Ovary (tissue), 9 donors: ENCODE measurements around the gene TMEM114. TPM values are rescaled to one million over a fixed set of nuclear protein-coding genes. Genes with fewer than 3 reads are reported as not detected.
"Not testable (repeated sequence)": the region's sequence is repeated elsewhere in the genome, so short reads cannot be mapped to it uniquely, and the experiment has no call there.

ENCODE experiments used
- DNase-seq, 5 donors: peaks; one replicate each; pipeline ENCODE4 v3.0.0-alpha.2; 2019 to 2020
- H3K27ac ChIP-seq, 2 donors: fragments of 200-600 bp; one replicate each; pipeline versions ENCODE4 v1.5.1 to v1.8.0; 2019 to 2022
- H3K27me3 ChIP-seq: fragments of 200-600 bp; one replicate; pipeline ENCODE4 v1.8.0; 2022
- H3K36me3 ChIP-seq: fragments of 200-600 bp; sonication (generic); one replicate; pipeline ENCODE4 v1.5.1; 2019
- H3K4me1 ChIP-seq: one replicate; pipeline ENCODE4 v1.8.1; 2013; ENCODE audit warnings: mild to moderate bottlenecking, moderate library complexity; ENCODE audit not compliant: insufficient read depth
- H3K4me3 ChIP-seq: fragments of 200-600 bp; sonication (generic); one replicate; pipeline ENCODE4 v1.5.1; 2017
- H3K9me3 ChIP-seq, 2 donors: fragments of 200-600 bp in 1 of 2; sonication (generic) in 1 of 2; one replicate each; pipeline versions ENCODE4 v1.5.1 to v1.8.1; 2013 to 2019; ENCODE audit warnings: mild to moderate bottlenecking in 1 of 2, moderate library complexity in 1 of 2
- EP300 ChIP-seq: sonication (generic); formaldehyde crosslinking; IDR thresholded peaks from one replicate; pipeline ENCODE4 v1.6.1; 2017; ENCODE audit warnings: antibody characterized with exemption
- POLR2A ChIP-seq: fragments of 450-650 bp; IDR thresholded peaks from one replicate; pipeline ENCODE4 v1.6.1; 2017; ENCODE audit warnings: antibody characterized with exemption, mild to moderate bottlenecking, moderate library complexity
- WGBS, 3 donors: extraction: QIAGEN DNeasy Blood & Tissue Kit in 1 of 3; methylation state at CpG; one replicate each; pipeline versions ENCODE4 v1.1.5 to v1.1.7; 2013 to 2017; 5-methylcytosine and 5-hydroxymethylcytosine counted together
- intact Hi-C, 4 donors: fragments of 100-400 bp; cut with DNase I; formaldehyde crosslinking; loops; one replicate each; pipeline versions ENCODE4 v1.11.0 to v1.15.1; 2022 to 2023
- polyA plus RNA-seq, 2 donors: library from polyadenylated mRNA; stranded (reverse); fragments of 200-250 nt in 1 of 2; fragments of 350-450 nt in 1 of 2; fragmentation: Illumina TruSeq in 1 of 2; extraction: RNeasy Lipid Tissue Mini Kit (QIAGEN cat#74804) in 1 of 2; gene quantifications; one replicate each; pipeline ENCODE4 v1.2.3, GENCODE V29; 2013 to 2014
- total RNA-seq, 7 donors: library from RNA; depleted of rRNA in 2 of 7; stranded (reverse); fragments of >200 nt in 2 of 7; fragmentation: NEBNext Ultra II Directional in 3 of 7; extraction: Animal tissue kit (Norgen Biotek cat#: 25700) in 3 of 7; gene quantifications; one replicate each; pipeline versions ENCODE4 v1.1.0 to v1.2.4, GENCODE V29; 2016 to 2023
- TF ChIP-seq, protein P1 (sequence below), 3 donors: fragments of 450-650 bp in 2 of 3; fragments of 200-600 bp in 1 of 3; IDR thresholded peaks; one replicate each; pipeline versions ENCODE4 v1.5.1 to v1.8.0; 2016 to 2022; ENCODE audit warnings: antibody characterized with exemption in 3 of 3, mild to moderate bottlenecking in 1 of 3
- donor health status: DM: no; HTN: no; CAD: no; lungs with moderate emphysema.
- donor health status: DM: no; HTN: no; CAD: no.
- donor health status: Bipolar disorder and iron deficiency.
- donor health status: DM: yes; HTN: yes; CAD: no.
- donor health status: DM: no; HTN: no; CAD: no.
- donor health status: DM: yes; HTN: yes; CAD: no.

Gene TMEM114
- total and polyA plus RNA-seq, 9 donors, result not detected

DNA sequence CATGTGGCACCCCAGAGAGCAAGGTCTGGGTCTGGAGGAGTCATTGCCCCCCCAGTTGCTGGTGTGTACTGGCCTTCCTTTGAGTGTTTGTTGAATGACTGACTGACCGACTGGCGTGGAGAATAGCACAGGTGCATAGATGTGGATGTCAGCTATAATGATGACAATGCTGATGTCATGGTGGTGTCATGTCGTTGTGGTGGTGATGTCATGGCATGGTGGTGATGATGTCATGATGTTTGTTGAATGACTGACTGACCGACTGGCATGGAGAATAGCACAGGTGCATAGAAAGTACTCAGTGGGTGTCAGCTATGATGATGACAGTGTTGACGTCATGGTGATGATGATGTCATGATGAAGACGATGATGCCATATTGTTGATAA, 22.1 kb downstream of the TMEM114 start:
- Histone ChIP-seq H3K9me3 (no peaks in the 10 kb centered on the region), H3K4me3 (no peak overlapping the region), H3K27ac (no peak overlapping the region), H3K36me3 (no peaks in the 10 kb centered on the region), H3K4me1 (no peaks in the 10 kb centered on the region), H3K27me3 (no peaks in the 10 kb centered on the region)
- intact Hi-C loops, result loop anchor here in 3 of 4 donors (5.0 to 10.0 kb wide), 3 partner anchors 224 to 317 kb away; partner anchors contain the start of gene LITAFD (in 2 of the 3)
- TF ChIP-seq, protein P1, sequence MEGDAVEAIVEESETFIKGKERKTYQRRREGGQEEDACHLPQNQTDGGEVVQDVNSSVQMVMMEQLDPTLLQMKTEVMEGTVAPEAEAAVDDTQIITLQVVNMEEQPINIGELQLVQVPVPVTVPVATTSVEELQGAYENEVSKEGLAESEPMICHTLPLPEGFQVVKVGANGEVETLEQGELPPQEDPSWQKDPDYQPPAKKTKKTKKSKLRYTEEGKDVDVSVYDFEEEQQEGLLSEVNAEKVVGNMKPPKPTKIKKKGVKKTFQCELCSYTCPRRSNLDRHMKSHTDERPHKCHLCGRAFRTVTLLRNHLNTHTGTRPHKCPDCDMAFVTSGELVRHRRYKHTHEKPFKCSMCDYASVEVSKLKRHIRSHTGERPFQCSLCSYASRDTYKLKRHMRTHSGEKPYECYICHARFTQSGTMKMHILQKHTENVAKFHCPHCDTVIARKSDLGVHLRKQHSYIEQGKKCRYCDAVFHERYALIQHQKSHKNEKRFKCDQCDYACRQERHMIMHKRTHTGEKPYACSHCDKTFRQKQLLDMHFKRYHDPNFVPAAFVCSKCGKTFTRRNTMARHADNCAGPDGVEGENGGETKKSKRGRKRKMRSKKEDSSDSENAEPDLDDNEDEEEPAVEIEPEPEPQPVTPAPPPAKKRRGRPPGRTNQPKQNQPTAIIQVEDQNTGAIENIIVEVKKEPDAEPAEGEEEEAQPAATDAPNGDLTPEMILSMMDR (IDR thresholded peaks at IDR 0.05), result no peak
- TF ChIP-seq POLR2A (no peak), EP300 (no peak)
- no peak for DNase-seq
- WGBS, 3 donors, result 81 to 86% (median 81%) methylated on average over 6 of the region's 6 CpGs

DNA sequence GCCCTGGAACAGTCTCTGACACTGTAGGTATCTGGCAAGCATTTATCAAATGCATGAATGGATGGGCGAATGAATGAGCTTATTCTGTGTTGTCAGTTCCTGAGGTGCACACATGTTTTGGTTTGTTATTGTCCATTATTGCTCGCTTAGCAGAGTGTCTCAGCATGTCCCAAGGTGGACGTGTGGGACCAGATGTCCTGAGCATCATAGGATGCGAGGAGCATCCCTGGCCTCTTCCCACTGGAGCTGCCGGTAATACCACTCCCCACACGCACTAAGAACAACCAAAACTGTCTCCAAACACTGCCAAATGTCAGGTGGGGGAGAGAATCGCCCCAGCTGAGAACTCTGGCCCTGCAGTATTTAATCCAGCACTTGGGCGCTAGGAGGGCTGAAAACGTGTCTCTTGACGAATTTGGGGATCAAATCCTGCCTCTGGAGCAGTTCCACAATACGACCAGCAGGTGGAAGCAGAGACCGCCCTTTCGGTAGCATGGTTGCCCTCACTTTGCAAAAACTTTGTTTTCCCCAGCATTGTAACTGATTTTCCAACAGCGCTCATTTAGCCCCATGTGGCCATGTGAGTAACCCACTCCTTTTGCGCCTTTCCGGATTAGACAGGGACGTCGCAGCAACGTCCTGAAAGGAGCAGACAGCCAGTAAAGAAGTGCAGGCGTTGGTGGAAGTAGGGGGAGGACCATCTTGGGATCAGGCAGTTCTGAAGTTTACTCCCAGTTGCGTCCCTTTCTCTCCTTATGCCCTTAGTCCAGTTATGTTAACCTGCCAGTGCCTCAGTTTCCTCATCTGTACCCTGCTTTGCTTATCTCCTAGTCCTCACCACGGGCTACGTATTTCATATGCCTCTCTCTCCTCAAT, 22.7 kb downstream of the TMEM114 start:
- no peaks in the 10 kb centered on the region for H3K9me3 ChIP-seq
- no peaks in the 10 kb centered on the region for H3K27me3 ChIP-seq
- 12 to 16% (median 13%) methylated on average over 23 of the region's 23 CpGs for WGBS, 3 donors
- H3K4me1 ChIP-seq, result no peaks in the 10 kb centered on the region
- H3K27ac ChIP-seq, result no peak overlapping the region
- TF ChIP-seq POLR2A (no peak), EP300 (no peak)
- TF ChIP-seq, protein P1 (IDR thresholded peaks at IDR 0.05), result peak; percentile 82 to 94 (median 91)
- no peaks in the 10 kb centered on the region for H3K36me3 ChIP-seq
- H3K4me3 ChIP-seq, result no peak overlapping the region
- intact Hi-C loops, result loop anchor here in 3 of 4 donors (1.0 to 10.0 kb wide), 4 partner anchors 225 to 317 kb away; partner anchors contain the start of gene LITAFD (in 2 of the 3)
- DNase-seq, result peak; percentile 47 to 79 (median 75)

DNA sequence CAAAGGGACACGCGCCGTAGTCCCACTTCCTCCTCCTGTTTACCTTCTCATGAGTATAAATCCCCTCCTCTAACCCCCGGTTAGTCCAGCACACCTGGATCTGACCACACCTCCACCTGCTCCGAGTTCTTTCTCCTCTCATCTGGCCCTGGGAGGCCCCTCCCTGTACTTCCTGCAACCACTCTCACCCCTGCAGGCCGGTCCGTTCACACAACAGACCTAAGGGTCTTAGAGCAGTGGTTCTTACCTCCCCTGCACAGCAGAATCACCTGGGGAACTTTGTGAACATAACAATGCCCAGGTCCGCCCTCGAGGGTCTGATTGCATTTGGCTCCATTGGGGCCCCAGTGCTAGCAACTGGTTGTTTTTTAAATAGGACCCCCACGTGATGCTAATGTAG, 24.8 kb downstream of the TMEM114 start:
- Histone ChIP-seq H3K9me3 (no peaks in the 10 kb centered on the region), H3K27ac (no peak overlapping the region), H3K4me3 (no peak overlapping the region), H3K4me1 (no peaks in the 10 kb centered on the region), H3K36me3 (no peaks in the 10 kb centered on the region), H3K27me3 (no peaks in the 10 kb centered on the region)
- no peak for DNase-seq
- WGBS, 3 donors, result 4 to 7% (median 5%) methylated on average over 10 of the region's 10 CpGs
- intact Hi-C loops, result loop anchor here in 3 of 4 donors (5.0 to 10.0 kb wide), 3 partner anchors 227 to 319 kb away; partner anchors contain the start of gene LITAFD (in 2 of the 3)
- no peak for TF ChIP-seq POLR2A
- TF ChIP-seq, protein P1 (IDR thresholded peaks at IDR 0.05), result no peak
- TF ChIP-seq EP300, result no peak

DNA sequence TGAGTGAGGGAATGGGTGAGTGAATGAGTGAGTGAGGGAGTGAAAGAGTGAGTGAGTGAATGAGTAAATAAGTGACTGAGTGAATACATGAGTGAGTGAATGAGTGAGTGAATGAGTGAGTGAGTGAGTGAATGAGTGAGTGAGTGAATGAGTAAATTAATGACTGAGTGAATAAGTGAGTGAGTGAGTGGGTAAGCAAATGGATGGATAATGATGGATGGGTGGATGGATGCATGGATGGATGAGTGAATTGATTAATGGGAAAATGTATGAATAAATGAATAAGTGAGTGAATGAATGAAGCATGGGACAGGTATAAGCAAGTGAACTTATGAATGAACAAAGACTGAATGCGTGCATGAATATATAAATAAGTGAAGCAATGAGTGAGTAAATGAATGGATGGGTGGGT, 25.4 kb downstream of the TMEM114 start:
- Histone ChIP-seq H3K4me1 (no peaks in the 10 kb centered on the region), H3K9me3 (no peaks in the 10 kb centered on the region), H3K36me3 (no peaks in the 10 kb centered on the region), H3K4me3 (no peak overlapping the region), H3K27ac (no peak overlapping the region), H3K27me3 (no peaks in the 10 kb centered on the region)
- WGBS, 3 donors, result 54 to 67% (median 55%) methylated on average over 1 of the region's 1 CpG
- intact Hi-C loops, result loop anchor here in 3 of 4 donors (5.0 to 10.0 kb wide), 3 partner anchors 227 to 320 kb away; partner anchors contain the start of gene LITAFD (in 2 of the 3)
- DNase-seq, result no peak
- TF ChIP-seq POLR2A (no peak), EP300 (no peak)
- TF ChIP-seq, protein P1 (IDR thresholded peaks at IDR 0.05), result no peak

DNA sequence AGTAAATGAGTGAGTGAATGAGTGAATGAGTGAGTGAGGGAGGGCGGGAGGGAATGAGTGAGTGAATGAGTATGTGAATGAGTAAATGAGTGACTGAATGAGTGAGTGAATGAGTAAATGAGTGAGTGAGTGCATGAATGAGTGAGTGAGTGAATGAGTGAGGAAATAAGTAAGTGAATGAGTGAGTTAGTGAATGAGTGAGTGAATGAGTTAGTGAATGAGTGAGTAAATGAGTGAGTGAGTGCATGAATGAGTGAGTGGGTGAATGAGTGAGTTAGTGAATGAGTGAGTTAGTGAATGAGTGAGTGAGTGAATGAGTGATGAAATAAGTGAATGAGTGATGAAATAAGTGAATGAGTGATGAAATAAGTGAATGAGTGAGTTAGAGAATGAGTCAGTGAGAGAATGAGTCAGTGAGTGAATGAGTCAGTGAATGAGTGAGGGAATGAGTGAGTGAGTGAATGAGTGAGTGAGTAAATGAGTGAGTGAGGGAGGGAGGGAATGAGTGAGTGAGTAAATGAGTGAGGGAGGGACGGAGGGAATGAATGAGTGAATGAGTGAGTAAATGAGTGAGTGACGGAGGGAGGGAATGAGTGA, 26.3 kb downstream of the TMEM114 start:
- H3K4me1 ChIP-seq, H3K4me3 ChIP-seq, H3K9me3 ChIP-seq, H3K36me3 ChIP-seq, DNase-seq, H3K27me3 ChIP-seq, H3K27ac ChIP-seq: not testable (repeated sequence)
- intact Hi-C loops, result loop anchor here in 1 of 4 donors (10.0 kb wide), 1 partner anchor 321 kb away; the partner anchor contains the start of gene LITAFD
- 60 to 97% (median 94%) methylated on average over 2 to 3 of the region's 3 CpGs for WGBS, 3 donors
